Keratinocyte (primary cell): ENCODE measurements around the gene PARN.
"Not testable (repeated sequence)": the region's sequence is repeated elsewhere in the genome, so short reads cannot be mapped to it uniquely, and the experiment has no call there.

Experiments used
- CTCF ChIP-seq, 3 experiments: IDR thresholded peaks in 1 of 3; conservative IDR thresholded peaks in 1 of 3; optimal IDR thresholded peaks in 1 of 3; 2 replicates in 2 of 3; 3 replicates in 1 of 3; pipeline versions ENCODE3 to v1.5.1; 2011; ENCODE audit warnings: low read length in 3 of 3, mild to moderate bottlenecking in 3 of 3, moderate library complexity in 2 of 3, control low read depth in 1 of 3, inconsistent platforms in 1 of 3; ENCODE audit not compliant: insufficient read depth in 2 of 3; ENCODE audit errors: extremely low read depth in 1 of 3
- EZH2 ChIP-seq: IDR thresholded peaks from one replicate; pipeline ENCODE4 v1.6.1; 2012; ENCODE audit warnings: inconsistent platforms, mild to moderate bottlenecking, low read length, moderate library complexity

DNA sequence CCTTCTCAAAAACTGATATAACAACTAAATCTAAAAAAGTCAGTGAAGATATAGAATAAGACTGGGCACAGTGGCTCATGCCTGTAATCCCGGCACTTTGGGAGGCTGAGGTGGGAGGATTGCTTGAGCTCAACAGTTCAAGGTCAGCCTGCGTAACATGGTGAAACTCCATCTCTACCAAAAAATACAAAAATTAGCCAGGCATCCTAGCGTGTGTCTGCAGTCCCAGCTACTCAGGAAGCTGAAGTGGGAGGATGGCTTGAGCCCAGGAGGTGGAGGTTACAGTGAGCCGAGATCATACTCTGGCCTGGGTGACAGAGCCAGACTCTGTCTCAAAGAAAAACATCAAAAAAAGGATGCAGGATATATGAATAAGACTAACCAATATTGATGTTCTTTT is 85.2 kb downstream of the PARN start:
- TF ChIP-seq CTCF (optimal IDR thresholded peaks at IDR 0.05 in 1 of 3, IDR thresholded peaks at IDR 0.05 in 1 of 3, conservative IDR thresholded peaks at IDR 0.05 in 1 of 3; ENCODE audit: extremely low read depth in 1 of 3, insufficient read depth in 2 of 3, low read length in 3 of 3); EZH2: not testable (repeated sequence)
